CD4-positive, alpha-beta T cell treated with Interleukin-2 at 100 ng/mL for 4 hours (primary cell): ENCODE results near the gene VSIG2.

Experiments used
- DNase-seq: peaks from one replicate; pipeline ENCODE4 v3.0.0-alpha.2; 2020; ENCODE audit warnings: low spot score

Gene VSIG2

GRCh38 chr11:124748481-124749343 is 3.3 kb downstream of the VSIG2 start:
- no peak for DNase-seq

GRCh38 chr11:124748100-124748418 is 4.0 kb downstream of the VSIG2 start:
- DNase-seq = no peak

GRCh38 chr11:124747406-124748099 is 4.5 kb downstream of the VSIG2 start:
- DNase-seq = no peak

GRCh38 chr11:124746621-124747243 is 5.3 kb downstream of the VSIG2 start:
- DNase-seq = peak; percentile 82

- DNase-seq = peak; percentile 36
Observed at GRCh38 chr11:124745835-124746620, 6.0 kb downstream of the VSIG2 start.

- DNase-seq = no peak
Observed at GRCh38 chr11:124745270-124745834, 6.7 kb downstream of the VSIG2 start.

DNA sequence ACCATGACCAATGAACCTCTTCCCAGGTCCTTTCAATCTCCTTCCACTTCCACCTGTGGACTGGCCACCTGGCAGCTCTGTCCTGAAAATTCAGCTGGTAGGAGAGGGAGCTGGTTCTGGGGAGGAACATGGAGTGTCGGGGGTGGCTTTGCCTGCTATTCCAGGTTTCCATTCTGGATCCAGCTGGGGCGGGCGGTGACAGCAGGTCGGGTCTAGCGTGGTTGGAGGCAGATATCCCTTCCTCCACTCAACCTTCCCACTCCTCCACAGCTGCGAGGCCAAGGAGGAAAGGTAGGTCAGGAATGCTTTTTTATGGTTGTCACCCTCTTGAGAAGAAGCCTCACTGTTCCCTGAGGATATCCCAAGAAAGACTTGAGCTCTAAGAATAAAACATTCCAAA is 9.0 kb downstream of the VSIG2 start:
- no peak for DNase-seq

DNA sequence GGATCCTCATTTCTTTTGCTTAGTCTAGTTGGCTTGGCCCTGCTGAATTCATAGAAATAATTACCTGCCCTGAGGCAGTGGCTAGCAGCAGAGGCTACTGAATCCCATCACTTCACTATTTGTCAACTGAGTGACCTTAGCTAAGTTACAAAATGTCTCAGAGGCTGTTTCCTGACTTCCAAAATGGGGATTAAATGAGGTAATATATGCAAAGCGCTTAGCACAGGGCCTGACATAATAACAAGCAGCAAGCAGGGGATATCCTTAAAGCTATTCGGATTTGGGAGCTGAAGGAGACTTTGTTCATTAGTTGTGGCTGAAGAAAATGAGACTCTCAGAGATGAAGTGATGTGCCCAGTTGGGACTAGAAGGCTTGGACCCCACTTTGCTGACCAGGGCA is 9.5 kb downstream of the VSIG2 start:
- no peak for DNase-seq

DNA sequence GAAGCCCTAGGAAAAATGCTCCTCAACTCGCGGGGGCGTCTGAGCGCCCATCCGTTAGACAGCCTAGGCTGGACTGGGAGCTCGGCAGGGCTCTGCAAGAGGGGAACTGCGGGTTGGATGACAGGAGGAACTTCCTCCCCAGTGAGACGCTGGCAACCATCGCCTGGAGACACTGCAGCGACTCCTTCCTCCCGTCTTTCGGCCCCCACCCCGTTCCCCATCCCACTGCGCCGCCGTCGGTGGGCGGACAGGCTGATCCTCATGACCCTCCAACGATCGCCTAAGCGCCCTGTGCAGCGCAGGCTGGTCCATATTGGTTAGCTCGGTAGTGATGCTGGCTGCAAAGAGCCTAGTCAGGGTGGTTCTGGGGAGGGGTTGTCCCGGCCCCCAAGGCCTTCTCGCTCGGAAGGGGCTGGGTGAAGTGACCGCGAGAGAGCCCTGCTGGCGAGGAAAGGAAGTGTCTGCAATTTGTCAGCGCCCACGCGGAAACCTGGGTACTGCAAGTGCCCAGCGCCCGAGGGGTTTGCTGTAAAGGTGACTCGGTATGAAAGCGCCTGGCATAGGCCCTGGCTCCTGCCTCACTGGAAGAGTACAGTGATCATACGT is 11.7 kb downstream of the VSIG2 start:
- peak; percentile 58 for DNase-seq

GRCh38 chr11:124739479-124740276 is 12.4 kb downstream of the VSIG2 start, which contains the start of gene NRGN:
Gene NRGN (plus strand): TSS chr11:124739942. CDS start chr11:124740085, 143 bp downstream.
- DNase-seq = peak; percentile 81

GRCh38 chr11:124738713-124739478 is 13.2 kb downstream of the VSIG2 start:
- no peak for DNase-seq

GRCh38 chr11:124737638-124738305 is 14.3 kb downstream of the VSIG2 start:
- no peak for DNase-seq

GRCh38 chr11:124736736-124737135 is 15.3 kb downstream of the VSIG2 start:
- no peak for DNase-seq

- DNase-seq = no peak
Observed at GRCh38 chr11:124732230-124732629, 19.8 kb downstream of the VSIG2 start.

DNA sequence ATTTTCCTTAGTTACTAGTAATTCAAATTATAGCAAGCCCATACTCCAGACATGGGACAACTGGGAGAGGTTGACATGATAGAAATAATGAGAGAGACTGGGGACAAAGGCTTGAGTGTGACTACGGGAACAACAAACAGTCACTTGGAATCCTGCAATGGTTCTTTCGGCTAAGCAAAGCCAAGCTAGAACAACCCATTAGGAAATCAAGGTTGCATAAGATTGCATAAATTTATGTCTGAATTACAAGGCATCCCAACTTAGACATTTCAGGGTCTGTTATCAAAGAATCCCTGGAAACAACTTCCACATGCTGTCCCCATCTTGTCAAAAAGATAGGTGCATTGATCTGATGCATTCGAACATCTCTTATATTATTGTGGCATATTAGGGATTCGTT is 22.5 kb downstream of the VSIG2 start:
- no peak for DNase-seq

GRCh38 chr11:124728134-124728533 is 23.9 kb downstream of the VSIG2 start:
- no peak for DNase-seq

DNA sequence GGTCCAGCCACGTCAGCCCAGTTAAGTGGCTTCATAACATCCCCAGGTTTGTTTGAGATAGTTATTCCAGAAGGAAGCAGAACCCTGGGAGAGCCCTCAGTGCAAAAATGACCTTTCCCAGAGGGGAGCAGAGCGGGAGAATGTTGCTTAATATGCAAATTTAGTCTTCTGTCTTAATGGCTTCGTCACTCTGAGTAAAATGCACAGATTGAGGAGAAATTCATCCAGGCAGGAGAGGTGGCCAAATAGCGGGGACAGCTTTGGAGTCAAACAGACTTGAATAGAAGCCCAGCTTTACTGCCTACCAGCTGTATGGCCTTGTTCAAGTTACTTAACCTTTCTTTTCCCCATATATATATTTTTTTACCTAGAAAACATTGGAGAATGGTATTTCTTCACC is 24.6 kb downstream of the VSIG2 start:
- DNase-seq = no peak

- DNase-seq = no peak
Observed at GRCh38 chr11:124725719-124726105, 26.3 kb downstream of the VSIG2 start.
